Activated CD8-positive, alpha-beta memory T cell treated with anti-CD3 and anti-CD28 coated beads, Interleukin-2, amount 10 ng/mL, durations not matched to agents 7 days and 5 days (primary cell): ENCODE measurements around the gene RALGAPA1. TPM values are rescaled to one million over a fixed set of nuclear protein-coding genes. Genes with fewer than 3 reads are reported as not detected.
"Not testable (repeated sequence)": the region's sequence is repeated elsewhere in the genome, so short reads cannot be mapped to it uniquely, and the experiment has no call there.

Source experiments
- ATAC-seq: fragments of 150-1000 bp; cut with Tn5 transposase; one replicate; pipeline ENCODE4 v1.10.0; 2021; ENCODE audit warnings: moderate library complexity
- CTCF ChIA-PET: fragments of 350-600 bp; sonication (Branson Sonifier 250); formaldehyde crosslinking; loops from one replicate; lab custom pipeline; 2021; ENCODE audit warnings: antibody characterized with exemption; lab: Charles Lee
- DNase-seq: peaks from one replicate; pipeline ENCODE4 v3.0.0-alpha.2; 2020
- H3K27ac Mint-ChIP-seq: one replicate; pipeline ENCODE4 v1.8.0; 2021; ENCODE audit warnings: mild to moderate bottlenecking, mixed read lengths
- H3K27me3 Mint-ChIP-seq: one replicate; pipeline ENCODE4 v1.8.0; 2021; ENCODE audit warnings: mixed read lengths
- H3K36me3 Mint-ChIP-seq: one replicate; pipeline ENCODE4 v1.8.0; 2021; ENCODE audit warnings: mild to moderate bottlenecking, mixed read lengths
- H3K4me1 Mint-ChIP-seq: one replicate; pipeline ENCODE4 v1.8.0; 2021; ENCODE audit warnings: mixed read lengths
- H3K4me3 Mint-ChIP-seq: one replicate; pipeline ENCODE4 v1.8.0; 2021; ENCODE audit warnings: mild to moderate bottlenecking, moderate library complexity, mixed read lengths
- H3K9me3 Mint-ChIP-seq: one replicate; pipeline ENCODE4 v1.8.0; 2022; ENCODE audit warnings: low read depth, mixed read lengths
- total RNA-seq, 2 experiments: library from RNA; stranded (reverse); gene quantifications; one replicate each; pipeline ENCODE4 v1.2.3, GENCODE V29; 2021

Gene RALGAPA1
- total RNA-seq, 2 experiments from 2014 or later = 29.3 to 34.8 TPM

DNA sequence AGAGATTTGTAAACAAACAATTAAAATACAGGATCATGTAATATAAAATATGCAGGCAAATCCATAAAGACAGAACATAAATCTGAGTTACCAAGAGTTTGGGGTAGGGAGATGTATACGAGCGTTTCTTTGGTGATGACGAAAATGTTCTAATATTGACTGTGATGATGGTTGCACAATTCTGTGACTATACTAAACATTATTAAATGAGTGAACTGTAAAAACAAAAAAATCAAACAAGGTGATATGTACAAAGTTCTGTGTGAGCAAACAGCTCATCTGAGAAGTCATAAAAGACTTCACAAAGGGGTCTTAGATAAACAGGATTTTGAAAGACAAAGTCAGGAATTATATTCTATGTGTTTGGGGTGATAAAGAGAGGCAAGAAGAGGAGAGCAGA is 147.2 kb downstream of the RALGAPA1 start:
- no peak for ATAC-seq
- H3K4me3 Mint-ChIP-seq = no peak overlapping the region
- CTCF ChIA-PET = interaction anchor here (1.2 kb wide), 1 partner anchor 223 kb away, joined by 3 read pairs; no protein-coding TSS in a partner anchor
- H3K27me3 Mint-ChIP-seq = no peaks in the 10 kb centered on the region
- H3K4me1 Mint-ChIP-seq = no peaks in the 10 kb centered on the region
- H3K9me3 Mint-ChIP-seq = no peaks in the 10 kb centered on the region
- peaks cover 7% of the 10 kb centered on the region for H3K36me3 Mint-ChIP-seq
- DNase-seq = no peak
- no peak overlapping the region for H3K27ac Mint-ChIP-seq

DNA sequence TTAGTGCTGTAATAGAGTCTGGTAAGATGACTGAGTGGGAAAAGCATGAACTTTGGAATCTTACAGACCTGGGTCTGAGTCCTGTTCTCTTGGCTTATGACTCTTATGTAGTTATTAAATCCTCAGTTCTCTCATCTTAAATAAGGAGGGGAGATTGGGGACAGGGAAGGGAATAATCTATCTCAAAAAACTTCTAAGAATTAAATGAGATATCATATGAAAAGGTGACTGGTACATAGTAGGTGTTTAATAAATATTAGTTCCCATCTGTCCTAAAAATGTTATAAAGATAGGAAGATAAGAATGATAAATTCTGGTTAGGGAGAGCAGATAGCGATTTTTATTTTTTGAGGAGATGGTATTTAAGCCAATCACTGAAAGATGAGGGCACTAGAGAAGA is 156.1 kb downstream of the RALGAPA1 start:
- Mint-ChIP-seq H3K27ac (no peak overlapping the region), H3K4me1 (peaks cover 6% of the 10 kb centered on the region), H3K9me3 (no peaks in the 10 kb centered on the region), H3K27me3 (no peaks in the 10 kb centered on the region), H3K36me3 (peaks cover 14% of the 10 kb centered on the region), H3K4me3 (no peak overlapping the region)
- DNase-seq (no peak), ATAC-seq (no peak)
- CTCF ChIA-PET = no interaction called here

DNA sequence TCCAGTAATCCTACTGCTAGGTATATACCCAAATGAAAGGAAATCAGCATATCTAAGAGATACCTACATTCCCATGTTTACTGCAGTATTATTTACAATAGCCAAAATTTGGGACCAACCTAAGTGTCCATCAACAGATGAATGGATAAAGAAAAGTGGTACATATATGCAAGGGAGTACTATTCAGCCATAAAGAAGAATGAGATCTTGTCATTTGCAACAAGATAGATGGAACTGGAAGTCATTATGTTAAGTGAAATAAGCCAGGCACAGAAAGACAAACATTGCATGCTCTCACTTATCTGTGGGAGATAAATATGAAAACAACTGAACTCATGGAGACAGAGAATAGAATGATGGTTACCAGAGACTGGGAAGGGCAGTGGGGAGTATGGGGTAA is 165.6 kb downstream of the RALGAPA1 start:
- peaks cover 51% of the 10 kb centered on the region for H3K36me3 Mint-ChIP-seq
- no peaks in the 10 kb centered on the region for H3K27me3 Mint-ChIP-seq
- DNase-seq (no peak), ATAC-seq (no peak)
- H3K9me3 Mint-ChIP-seq = peaks cover 7% of the 10 kb centered on the region
- no peak overlapping the region for H3K4me3 Mint-ChIP-seq
- H3K4me1 Mint-ChIP-seq = no peaks in the 10 kb centered on the region
- no peak overlapping the region for H3K27ac Mint-ChIP-seq
- CTCF ChIA-PET = no interaction called here

DNA sequence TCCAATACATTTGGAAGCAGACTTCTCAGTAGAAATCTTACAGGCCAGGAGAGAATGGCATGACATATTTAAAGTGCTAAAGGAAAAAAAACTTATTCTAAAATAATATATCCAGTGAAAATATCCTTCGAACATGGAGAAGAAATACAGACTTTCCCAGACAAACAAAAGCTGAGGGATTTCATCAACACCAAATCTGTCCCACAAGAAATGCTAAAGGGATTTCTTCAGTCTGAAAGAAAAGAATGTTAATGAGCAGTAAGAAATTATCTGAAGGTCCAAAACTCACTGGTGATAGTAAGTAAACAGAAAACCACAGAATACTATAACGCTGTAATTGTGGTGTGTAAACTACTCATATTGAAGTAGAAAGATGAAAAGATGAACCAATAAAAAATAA is 171.2 kb downstream of the RALGAPA1 start:
- ATAC-seq = no peak
- Mint-ChIP-seq H3K4me3 (no peak overlapping the region), H3K27me3 (no peaks in the 10 kb centered on the region), H3K4me1 (no peaks in the 10 kb centered on the region), H3K36me3 (peaks cover 54% of the 10 kb centered on the region), H3K27ac (no peak overlapping the region), H3K9me3 (peaks cover 5% of the 10 kb centered on the region)
- CTCF ChIA-PET = no interaction called here
- DNase-seq = no peak

DNA sequence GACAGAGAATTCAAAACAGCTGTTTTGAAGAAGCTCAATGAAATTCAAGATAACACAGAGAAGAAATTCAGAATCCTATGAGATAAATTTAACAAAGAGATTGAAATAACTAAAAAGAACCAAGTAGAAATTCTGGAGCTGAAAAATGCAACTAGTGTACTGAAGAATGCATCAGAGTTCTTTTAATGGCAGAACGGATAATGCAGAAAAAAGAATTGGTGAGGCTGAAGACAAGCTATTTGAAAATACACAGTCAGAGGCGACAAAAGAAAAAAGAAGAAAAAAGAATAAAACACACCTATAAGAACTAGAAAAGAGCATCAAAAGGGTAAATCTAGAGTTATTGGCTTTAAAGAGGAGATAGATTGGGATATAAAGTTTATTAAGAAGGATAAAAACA is 171.8 kb downstream of the RALGAPA1 start:
- ATAC-seq = no peak
- Mint-ChIP-seq H3K4me3 (no peak overlapping the region), H3K4me1 (no peaks in the 10 kb centered on the region), H3K27ac (no peak overlapping the region), H3K9me3 (peaks cover 5% of the 10 kb centered on the region), H3K36me3 (peaks cover 48% of the 10 kb centered on the region), H3K27me3 (no peaks in the 10 kb centered on the region)
- DNase-seq = no peak
- CTCF ChIA-PET = no interaction called here

DNA sequence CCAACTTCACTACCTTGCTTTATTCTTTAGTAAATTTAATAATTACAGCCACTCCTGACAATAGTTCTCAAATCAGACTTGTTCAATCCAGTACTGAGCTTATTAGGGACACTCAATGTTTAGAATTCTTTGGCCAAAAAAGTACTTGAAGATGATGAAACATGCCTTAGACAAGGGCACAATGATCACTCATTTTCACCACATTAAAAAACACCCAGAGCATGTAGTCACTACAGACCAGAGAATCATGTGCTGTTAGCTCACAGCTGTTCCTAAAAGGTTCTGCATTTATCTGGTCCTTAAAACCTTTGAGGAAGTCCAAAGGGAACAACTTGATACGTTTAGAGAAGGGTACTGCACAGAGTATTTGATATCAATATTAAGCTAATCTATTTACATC is 176.4 kb downstream of the RALGAPA1 start:
- H3K4me3 Mint-ChIP-seq = no peak overlapping the region
- no peaks in the 10 kb centered on the region for H3K9me3 Mint-ChIP-seq
- H3K27me3 Mint-ChIP-seq = no peaks in the 10 kb centered on the region
- ATAC-seq = no peak
- H3K4me1 Mint-ChIP-seq = no peaks in the 10 kb centered on the region
- peaks cover 18% of the 10 kb centered on the region for H3K36me3 Mint-ChIP-seq
- H3K27ac Mint-ChIP-seq = no peak overlapping the region
- CTCF ChIA-PET = no interaction called here
- DNase-seq = no peak

DNA sequence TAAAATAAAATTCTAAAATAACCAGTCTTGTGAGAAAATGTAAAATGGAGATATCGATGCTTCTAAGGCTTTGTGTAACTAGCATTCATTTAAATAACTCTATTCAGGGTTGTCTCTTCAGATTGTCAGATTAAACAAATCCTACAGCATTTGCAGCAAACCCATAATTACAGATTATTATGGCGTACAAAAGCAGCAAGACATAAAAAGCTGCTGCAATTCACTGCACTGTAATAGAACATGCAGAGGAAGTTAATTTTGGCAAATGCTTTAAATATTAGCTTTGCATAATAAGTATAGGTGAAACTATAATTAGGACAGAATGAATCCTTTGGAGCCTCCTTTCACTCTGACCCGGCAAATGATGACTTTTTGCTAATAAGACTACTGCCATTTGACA is 176.8 kb downstream of the RALGAPA1 start:
- DNase-seq = no peak
- CTCF ChIA-PET = no interaction called here
- Mint-ChIP-seq H3K27me3 (no peaks in the 10 kb centered on the region), H3K4me1 (no peaks in the 10 kb centered on the region), H3K36me3 (peaks cover 14% of the 10 kb centered on the region), H3K4me3 (no peak overlapping the region), H3K9me3 (no peaks in the 10 kb centered on the region), H3K27ac (no peak overlapping the region)
- no peak for ATAC-seq

DNA sequence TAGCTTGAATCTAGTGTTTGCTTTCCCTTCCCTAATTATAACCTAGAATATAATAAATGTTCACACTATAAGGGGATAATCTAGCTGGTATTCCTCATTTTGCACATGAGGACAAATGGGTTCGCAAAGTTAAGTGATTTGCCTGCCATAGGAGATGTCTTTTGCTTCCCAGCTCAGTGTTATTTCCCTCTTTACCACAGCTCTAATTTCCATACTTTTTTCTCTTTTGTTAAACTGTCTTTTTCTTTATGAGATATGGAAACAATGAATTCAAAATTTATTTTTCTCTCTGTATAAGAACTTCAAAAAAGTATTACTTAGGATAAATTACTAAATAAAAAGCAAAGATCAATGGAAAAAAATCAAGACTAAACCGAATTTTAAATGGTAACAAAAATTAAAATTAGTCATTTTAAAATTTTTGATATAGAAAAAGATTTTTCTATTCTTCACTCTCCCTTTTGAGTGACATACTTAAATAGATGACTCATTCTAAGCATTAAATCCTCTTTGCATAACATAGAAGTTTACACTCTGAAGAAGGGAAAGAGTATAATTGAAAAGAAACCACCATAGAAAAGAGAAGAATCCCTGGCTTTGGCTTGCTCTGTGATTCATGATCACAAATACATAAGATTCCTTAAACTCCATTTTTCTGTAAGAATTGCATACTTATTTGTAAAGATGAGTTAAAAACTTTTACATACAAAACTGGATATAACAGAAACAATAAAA is 177.9 kb downstream of the RALGAPA1 start:
- H3K9me3 Mint-ChIP-seq = no peaks in the 10 kb centered on the region
- CTCF ChIA-PET = no interaction called here
- no peak overlapping the region for H3K4me3 Mint-ChIP-seq
- ATAC-seq = no peak
- DNase-seq = no peak
- peaks cover 8% of the 10 kb centered on the region for H3K36me3 Mint-ChIP-seq
- H3K27ac Mint-ChIP-seq = no peak overlapping the region
- no peaks in the 10 kb centered on the region for H3K27me3 Mint-ChIP-seq
- H3K4me1 Mint-ChIP-seq = no peaks in the 10 kb centered on the region

DNA sequence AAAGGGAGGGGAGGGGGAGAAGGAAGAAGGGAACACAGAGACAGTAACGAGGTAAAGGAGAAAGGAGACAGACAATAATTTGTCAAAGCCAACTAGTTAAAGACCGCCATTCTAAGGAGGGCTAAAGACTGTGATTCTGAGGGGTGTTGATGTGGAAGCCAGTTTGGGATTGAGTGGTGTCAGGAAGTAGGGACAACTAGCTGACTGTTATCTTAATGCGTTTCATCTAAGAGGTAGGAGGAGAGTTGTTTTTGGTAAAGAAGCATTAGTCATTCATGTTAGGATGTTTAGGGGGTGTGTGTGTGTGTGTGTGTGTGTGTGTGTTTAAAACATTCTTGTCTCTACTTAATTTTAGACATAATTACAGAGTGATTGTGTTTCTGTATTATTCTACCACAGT is 180.1 kb downstream of the RALGAPA1 start:
- Mint-ChIP-seq H3K27ac (no peak overlapping the region), H3K36me3 (peaks cover 2% of the 10 kb centered on the region), H3K27me3 (no peaks in the 10 kb centered on the region), H3K4me1 (no peaks in the 10 kb centered on the region), H3K4me3 (no peak overlapping the region), H3K9me3 (no peaks in the 10 kb centered on the region)
- DNase-seq (no peak), ATAC-seq (no peak)
- CTCF ChIA-PET = no interaction called here

DNA sequence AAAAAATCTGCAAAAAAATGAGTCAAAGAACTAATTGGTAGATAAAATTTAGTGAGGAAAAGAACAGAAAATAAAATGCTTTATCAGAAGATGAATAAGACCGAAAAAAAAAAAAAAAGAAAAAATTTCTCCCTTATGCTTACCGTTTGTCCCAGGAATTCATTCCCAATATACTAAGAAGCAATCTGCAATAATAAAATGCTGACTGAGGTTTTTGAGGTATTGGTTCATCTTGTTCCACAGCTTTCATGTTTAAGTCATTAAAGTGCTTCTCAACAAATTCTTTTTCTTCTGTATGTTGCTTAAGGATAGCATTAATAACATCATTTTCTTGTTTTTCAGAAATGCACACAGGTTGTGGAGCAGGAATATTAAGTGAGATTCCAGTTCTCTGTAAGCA is 182.1 kb downstream of the RALGAPA1 start:
- H3K4me1 Mint-ChIP-seq, H3K4me3 Mint-ChIP-seq, ATAC-seq, CTCF ChIA-PET, DNase-seq, H3K27me3 Mint-ChIP-seq, H3K9me3 Mint-ChIP-seq, H3K27ac Mint-ChIP-seq: not testable (repeated sequence)
- peaks cover 10% of the 10 kb centered on the region for H3K36me3 Mint-ChIP-seq

DNA sequence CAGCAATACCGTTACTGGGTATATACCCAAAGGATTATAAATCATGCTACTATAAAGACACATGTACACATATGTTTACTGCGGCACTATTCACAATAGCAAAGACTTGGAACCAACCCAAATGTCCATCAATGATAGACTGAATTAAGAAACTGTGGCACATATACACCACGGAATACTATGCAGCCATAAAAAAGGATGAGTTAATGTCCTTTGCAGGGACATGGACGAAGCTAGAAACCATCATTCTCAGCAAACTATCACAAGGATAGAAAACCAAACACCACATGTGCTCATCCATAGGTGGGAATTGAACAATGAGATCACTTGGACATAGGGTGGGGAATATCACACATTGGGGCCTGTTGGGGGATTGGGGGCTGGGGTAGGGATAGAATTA is 187.1 kb downstream of the RALGAPA1 start:
- H3K27ac Mint-ChIP-seq, DNase-seq, H3K9me3 Mint-ChIP-seq, H3K27me3 Mint-ChIP-seq, CTCF ChIA-PET, H3K4me1 Mint-ChIP-seq, ATAC-seq, H3K4me3 Mint-ChIP-seq: not testable (repeated sequence)
- peaks cover 30% of the 10 kb centered on the region for H3K36me3 Mint-ChIP-seq

DNA sequence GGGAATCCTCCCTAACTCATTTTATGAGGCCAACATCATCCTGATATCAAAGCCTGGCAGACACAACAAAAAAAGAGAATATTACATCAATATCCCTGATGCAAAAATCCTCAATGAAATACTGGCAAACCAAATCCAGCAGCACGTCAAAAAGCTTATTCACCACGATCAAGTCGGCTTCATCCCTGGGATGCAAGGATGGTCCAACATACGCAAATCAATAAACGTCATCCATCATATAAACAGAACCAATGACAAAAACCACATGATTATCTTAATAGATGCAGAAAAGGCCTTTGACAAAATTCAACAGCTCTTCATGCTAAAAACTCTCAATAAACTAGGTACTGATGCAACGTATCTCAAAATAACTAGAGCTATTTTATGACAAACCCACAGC is 189.1 kb downstream of the RALGAPA1 start:
- peaks cover 33% of the 10 kb centered on the region for H3K36me3 Mint-ChIP-seq
- H3K4me1 Mint-ChIP-seq, CTCF ChIA-PET: not testable (repeated sequence)

DNA sequence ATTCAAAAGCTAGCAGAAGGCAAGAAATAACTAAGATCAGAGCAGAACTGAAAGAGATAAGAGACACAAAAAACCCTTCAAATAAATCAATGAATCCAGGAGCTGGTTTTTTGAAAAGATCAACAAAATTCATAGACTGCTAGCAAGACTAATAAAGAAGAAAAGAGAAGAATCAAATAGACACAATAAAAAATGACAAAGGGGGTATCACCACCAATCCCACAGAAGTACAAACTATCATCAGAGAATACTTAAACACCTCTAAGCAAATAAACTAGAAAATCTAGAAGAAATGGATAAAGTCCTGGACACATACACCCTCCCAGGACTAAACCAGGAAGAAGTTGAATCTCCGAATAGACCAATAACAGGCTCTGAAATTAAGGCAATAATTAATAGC is 189.6 kb downstream of the RALGAPA1 start:
- CTCF ChIA-PET, H3K27me3 Mint-ChIP-seq, H3K27ac Mint-ChIP-seq, H3K4me3 Mint-ChIP-seq, H3K9me3 Mint-ChIP-seq, ATAC-seq, H3K4me1 Mint-ChIP-seq, DNase-seq: not testable (repeated sequence)
- peaks cover 33% of the 10 kb centered on the region for H3K36me3 Mint-ChIP-seq

More for the DNA sequence above, 189.1 kb downstream of the RALGAPA1 start:
- not testable (repeated sequence) for H3K27ac Mint-ChIP-seq, ATAC-seq, H3K27me3 Mint-ChIP-seq, DNase-seq, H3K4me3 Mint-ChIP-seq, H3K9me3 Mint-ChIP-seq

DNA sequence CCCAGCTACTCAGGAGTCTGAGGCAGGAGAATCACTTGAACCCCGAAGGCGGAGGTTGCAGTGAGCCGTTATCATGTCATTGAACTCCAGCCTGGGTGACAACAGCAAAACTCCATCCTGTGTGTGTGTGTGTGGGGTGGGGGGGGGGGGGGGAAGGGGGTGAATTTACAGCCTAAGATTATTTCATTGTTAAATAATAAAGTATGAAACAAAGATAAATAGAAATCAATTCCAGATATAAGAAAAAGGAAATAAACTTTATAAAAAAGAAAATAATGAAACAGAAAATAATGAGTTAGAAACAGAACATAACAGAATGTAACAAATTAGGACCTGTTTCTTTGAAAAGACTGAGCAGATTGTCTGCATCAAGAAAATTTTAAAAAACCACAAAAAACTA is 191.6 kb downstream of the RALGAPA1 start:
- DNase-seq (no peak), ATAC-seq (no peak)
- H3K4me1 Mint-ChIP-seq = no peaks in the 10 kb centered on the region
- H3K36me3 Mint-ChIP-seq = peaks cover 33% of the 10 kb centered on the region
- no peaks in the 10 kb centered on the region for H3K27me3 Mint-ChIP-seq
- H3K4me3 Mint-ChIP-seq = no peak overlapping the region
- H3K27ac Mint-ChIP-seq = no peak overlapping the region
- peaks cover 2% of the 10 kb centered on the region for H3K9me3 Mint-ChIP-seq
- CTCF ChIA-PET = no interaction called here
